Urinary bladder (tissue), 4 donors: Measurements from ENCODE around the gene CAPN15. TPM values are rescaled to one million over a fixed set of nuclear protein-coding genes. Genes with fewer than 3 reads are reported as not detected.

Experiments
- DNase-seq: peaks from one replicate; pipeline ENCODE4 v3.0.0-alpha.2; 2015; ENCODE audit errors: extremely low spot score
- H3K27ac ChIP-seq: one replicate; pipeline ENCODE4 v1.5.1; 2013; ENCODE audit warnings: low read depth, mild to moderate bottlenecking, moderate library complexity
- H3K36me3 ChIP-seq: one replicate; pipeline ENCODE4 v1.6.1; 2013; ENCODE audit warnings: mild to moderate bottlenecking, moderate library complexity; ENCODE audit not compliant: insufficient read depth
- H3K4me1 ChIP-seq: one replicate; pipeline ENCODE4 v1.6.1; 2013; ENCODE audit warnings: mild to moderate bottlenecking, moderate library complexity; ENCODE audit not compliant: insufficient read depth
- H3K4me3 ChIP-seq: one replicate; pipeline ENCODE4 v1.5.1; 2013; ENCODE audit warnings: low read depth, low read length
- WGBS: extraction: QIAGEN DNeasy Blood & Tissue Kit; methylation state at CpG from one replicate; pipeline ENCODE4 v1.1.7; 2013; 5-methylcytosine and 5-hydroxymethylcytosine counted together
- polyA plus RNA-seq: library from polyadenylated mRNA; stranded (reverse); fragments of 200-250 nt; gene quantifications from one replicate; pipeline ENCODE4 v1.2.3, GENCODE V29; 2013
- total RNA-seq: library from RNA; depleted of rRNA; stranded (reverse); fragments of >200 nt; gene quantifications from one replicate; pipeline ENCODE4 v1.2.3, GENCODE V29; 2014
- donor health status: healthy with polysubstance abuse.
- donor health status: healthy.

CAPN15 gene
- total and polyA plus RNA-seq, 2 donors: 12.7 to 30.3 TPM

DNA sequence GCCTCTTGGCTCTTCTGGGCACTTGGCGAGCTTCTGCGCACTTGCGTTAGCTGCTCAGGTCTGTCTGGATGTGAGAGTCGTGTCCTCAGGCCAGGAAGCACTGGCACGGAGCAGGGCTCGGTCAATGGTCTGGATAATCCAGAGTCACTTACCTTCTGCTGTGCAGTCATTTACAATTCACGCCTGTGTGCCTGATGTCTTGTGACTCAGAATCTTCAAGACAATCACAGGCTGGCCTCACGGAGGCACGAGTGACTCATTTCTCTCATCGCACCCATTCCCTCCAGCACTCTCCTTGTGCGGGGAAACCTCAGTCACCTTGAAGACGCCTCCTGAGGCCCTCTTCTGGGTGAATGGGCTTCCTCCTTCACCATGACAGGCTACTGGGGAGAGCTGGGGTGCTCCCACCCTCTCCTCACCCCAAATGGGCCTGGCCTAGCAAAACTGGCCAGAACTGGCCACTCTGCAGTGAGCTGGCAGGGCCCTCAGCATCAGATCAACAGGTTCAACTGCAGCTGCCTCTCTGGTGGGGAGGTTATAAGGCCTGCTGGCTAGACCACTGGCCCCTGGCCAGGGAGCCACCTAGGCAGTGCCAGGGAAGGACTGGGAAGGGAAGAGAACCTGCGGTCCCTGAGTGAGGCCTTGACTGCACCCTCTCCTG, 1.9 kb upstream of the CAPN15 start:
- H3K36me3 ChIP-seq: no peaks in the 10 kb centered on the region
- no peak overlapping the region for H3K27ac ChIP-seq
- 70% methylated on average over 13 of the region's 13 CpGs for WGBS
- H3K4me3 ChIP-seq: peak overlapping the region; percentile 87
- no peak for DNase-seq
- H3K4me1 ChIP-seq: peaks cover 5% of the 10 kb centered on the region

DNA sequence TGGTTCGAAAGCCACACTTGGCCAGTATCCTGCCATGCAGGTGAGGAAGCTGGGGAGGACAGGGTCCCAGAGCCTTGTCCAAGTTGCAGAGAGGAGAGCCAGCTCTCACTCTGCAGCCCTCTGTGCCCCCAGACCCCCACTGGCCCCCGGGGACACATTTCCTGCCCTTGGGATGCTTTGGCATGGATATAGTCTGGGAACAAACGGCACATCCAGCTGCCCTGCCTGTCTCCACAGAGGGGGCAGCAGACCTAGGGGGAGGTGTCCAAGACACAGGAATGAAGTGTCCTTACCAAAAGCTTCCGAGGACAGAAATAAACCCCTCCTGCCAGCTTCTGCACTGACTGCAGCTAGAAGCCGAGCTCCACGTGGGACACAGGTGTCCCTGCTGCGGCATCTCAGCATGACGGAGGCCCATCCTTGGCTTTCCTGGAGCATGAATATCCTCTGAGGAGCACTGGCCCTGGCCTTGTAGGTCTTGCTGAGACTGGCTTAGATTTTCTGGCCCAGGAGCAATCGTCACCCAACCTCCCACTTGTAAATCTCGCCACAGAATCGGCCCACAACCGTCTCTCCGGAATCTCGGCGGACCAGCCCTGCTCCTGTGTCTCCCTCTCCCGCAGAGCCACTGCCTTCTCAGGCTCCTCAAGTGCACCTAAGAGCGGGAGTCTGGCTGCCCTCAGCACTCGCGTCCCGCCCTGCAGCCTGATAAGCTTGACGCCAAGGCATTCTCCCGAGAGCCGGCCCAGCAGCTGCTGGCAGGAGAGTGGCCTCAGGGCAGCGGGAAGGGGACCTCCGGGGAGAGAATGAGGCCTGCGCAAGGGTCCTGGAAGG, 1.1 kb upstream of the CAPN15 start:
- H3K36me3 ChIP-seq: no peaks in the 10 kb centered on the region
- WGBS: 8% methylated on average over 26 of the region's 26 CpGs
- peak overlapping the region; percentile 87 for H3K4me3 ChIP-seq
- no peak for DNase-seq
- H3K4me1 ChIP-seq: peaks cover 5% of the 10 kb centered on the region
- H3K27ac ChIP-seq: peak overlapping the region; percentile 96

DNA sequence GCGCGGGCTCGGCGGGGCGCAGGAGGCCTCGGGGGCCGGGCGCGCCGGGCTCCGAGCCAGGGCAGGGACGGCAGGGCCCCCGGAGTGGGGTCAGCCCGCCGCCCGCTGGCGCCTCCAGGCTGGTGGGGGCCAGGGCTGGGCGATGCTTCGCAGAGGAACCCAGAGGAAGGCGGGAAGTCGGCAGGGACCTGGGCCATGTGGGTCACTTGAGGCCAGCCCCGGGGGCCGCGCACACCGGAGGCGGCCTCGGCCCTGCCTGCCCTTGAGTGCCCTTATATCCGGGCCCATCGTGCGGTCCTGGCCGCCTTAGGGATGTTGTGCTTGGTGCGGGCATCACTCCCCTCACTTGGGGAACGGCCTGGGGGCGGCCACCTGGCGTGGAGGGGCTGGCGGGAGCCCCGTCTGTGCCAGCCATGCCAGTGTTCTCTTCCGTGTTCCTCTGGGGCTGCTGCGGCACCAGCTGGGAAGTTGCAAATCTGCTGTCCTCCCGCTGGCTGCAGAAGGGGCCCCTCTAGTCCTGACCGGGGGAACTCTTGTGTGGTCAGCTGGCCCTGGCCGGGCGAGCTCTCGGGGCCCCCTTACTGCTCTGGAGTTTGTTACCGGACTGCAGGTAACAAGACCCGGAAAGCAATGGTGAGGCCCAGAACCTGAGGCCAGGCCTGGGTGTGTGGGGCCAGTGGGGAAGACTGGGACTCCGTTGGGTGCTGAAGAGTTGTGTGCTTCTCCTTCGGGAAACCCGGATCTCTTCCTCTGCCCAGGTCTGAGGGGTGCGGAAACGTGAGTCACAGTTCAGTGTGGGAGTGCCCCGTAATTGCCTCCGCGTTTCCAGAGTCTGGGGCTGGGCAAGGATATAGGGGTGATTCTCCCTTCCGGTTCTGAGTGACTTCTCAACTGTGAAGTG, 849 bp downstream of the CAPN15 start:
- Histone ChIP-seq H3K36me3 (no peaks in the 10 kb centered on the region), H3K4me3 (peak overlapping the region; percentile 87), H3K27ac (no peak overlapping the region), H3K4me1 (peaks cover 5% of the 10 kb centered on the region)
- WGBS: 3% methylated on average over 55 of the region's 55 CpGs
- DNase-seq: no peak

DNA sequence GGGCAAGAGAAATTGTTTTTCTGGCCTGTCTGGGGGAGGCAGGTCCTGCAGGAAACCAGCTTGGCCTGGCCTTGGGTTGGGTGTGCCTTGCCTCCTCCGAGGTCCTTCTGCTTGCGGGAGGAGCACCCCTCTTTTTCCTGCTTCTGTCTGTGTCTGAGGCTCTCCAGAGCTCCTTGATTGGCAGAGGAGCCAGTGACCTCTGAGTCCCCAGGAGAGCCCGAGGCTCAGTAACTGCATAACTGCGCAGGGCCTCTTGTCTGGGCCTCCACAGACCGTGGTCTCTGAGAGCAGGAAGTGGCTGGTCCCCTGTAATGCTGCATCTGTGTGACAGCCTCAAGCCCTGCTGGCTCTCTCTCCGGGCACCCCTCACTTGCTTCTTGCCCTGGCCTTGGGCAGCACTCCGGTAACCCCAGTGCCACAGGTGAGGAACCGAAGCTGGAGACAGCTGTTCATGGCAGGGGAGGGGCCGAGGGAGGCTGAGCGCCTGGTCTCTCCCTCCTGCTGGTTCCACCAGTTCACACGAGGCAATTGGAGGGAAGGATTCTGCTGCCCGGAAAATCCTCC, 1.6 kb downstream of the CAPN15 start:
- H3K4me3 ChIP-seq: peak overlapping the region; percentile 87
- H3K36me3 ChIP-seq: no peaks in the 10 kb centered on the region
- H3K4me1 ChIP-seq: peaks cover 5% of the 10 kb centered on the region
- DNase-seq: no peak
- 61% methylated on average over 12 of the region's 12 CpGs for WGBS
- H3K27ac ChIP-seq: no peak overlapping the region

DNA sequence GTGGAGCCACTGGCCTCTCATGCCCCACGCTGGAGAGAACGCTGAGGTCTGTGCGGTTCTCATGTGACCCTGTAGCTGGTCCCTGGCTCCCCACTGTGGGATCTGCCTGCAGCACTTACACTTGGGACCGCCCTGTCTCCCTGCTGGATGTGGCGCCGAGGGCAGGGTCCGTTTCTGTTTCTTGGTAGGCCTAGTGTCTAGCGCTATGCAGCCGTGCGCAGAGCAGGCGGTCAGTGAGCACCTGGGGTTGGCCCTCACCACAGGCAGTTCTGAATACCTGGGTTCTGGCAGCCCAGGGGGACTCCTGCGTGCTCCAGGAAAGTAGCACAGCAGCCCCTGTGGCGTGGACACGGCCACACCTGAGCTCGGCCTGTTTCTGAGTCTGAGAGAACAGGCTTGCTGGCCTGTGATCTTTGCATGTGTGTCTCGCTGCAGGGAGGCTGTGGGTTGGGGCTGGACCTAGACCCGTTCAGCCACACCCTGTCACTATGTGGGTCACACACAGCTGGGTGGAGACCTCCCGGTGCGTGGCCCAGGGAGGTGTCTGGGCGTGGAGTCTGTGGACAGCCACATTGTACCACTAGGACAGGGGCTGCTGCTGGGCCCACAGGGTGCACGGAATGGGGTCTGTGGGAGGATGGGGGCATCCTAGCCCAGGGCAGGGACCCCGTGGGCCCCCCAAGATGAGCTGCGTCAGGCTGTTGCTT, 2.8 kb downstream of the CAPN15 start:
- WGBS: 89% methylated on average over 23 of the region's 23 CpGs
- DNase-seq: no peak
- Histone ChIP-seq H3K27ac (no peak overlapping the region), H3K4me3 (no peak overlapping the region), H3K36me3 (no peaks in the 10 kb centered on the region), H3K4me1 (peaks cover 5% of the 10 kb centered on the region)

DNA sequence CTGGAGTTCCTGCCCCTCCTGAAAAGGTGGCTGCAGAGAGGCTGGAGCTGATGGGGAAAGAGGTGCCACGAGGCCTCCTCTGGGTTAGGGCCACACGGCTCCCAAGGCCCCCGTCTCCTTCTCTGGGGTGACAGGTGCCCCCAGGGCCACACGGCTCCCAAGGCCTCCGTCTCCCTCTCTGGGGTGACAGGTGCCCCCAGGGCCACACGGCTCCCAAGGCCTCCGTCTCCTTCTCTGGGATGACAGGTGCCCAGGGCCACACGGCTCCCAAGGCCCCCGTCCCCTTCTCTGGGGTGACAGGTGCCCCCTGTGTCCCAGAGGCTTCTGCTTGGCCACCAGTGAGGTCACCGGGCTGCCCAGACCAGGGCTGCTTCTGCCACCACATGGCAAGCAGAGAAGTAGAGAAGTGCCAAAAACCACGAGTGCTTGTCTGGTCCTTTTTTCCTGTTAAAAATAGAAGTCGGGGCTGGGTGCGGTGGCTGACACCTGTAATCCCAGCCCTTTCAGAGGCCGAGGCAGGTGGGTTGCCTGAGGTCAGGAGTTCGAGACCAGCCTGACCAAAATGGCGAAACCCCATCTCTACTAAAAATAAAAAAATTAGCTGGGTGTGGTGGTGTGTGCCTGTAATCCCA, 4.1 kb downstream of the CAPN15 start:
- Histone ChIP-seq H3K4me3 (no peak overlapping the region), H3K4me1 (no peaks in the 10 kb centered on the region), H3K27ac (no peak overlapping the region), H3K36me3 (no peaks in the 10 kb centered on the region)
- DNase-seq: no peak
- 92% methylated on average over 16 of the region's 16 CpGs for WGBS

GRCh38 chr16:533391-534123, 6.0 kb downstream of the CAPN15 start:
- no peak overlapping the region for H3K4me3 ChIP-seq
- no peak for DNase-seq
- no peaks in the 10 kb centered on the region for H3K4me1 ChIP-seq
- no peaks in the 10 kb centered on the region for H3K36me3 ChIP-seq
- no peak overlapping the region for H3K27ac ChIP-seq
- 88% methylated on average over 30 of the region's 30 CpGs for WGBS

DNA sequence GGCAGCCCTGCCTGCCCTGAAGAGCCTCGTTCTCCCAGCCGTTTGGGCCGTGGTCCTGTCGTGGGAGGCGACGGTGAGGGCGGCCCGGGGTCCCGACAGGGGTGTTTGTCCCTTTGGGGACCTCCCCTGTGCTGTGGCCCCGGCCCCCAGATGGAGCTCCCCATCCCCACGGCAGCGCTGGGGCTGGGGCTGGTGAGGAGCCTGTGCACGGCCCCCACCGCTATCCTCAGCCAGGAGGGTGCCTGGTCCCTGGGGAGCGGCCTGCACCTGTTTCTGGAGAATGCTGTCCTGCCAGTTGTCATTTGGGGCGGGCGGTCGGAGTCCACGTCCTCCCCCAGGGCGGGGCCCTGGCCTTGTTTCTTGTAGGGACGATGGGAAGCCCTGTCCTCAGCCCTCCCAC, 6.6 kb downstream of the CAPN15 start:
- Histone ChIP-seq H3K4me1 (no peaks in the 10 kb centered on the region), H3K4me3 (no peak overlapping the region), H3K27ac (no peak overlapping the region), H3K36me3 (no peaks in the 10 kb centered on the region)
- DNase-seq: no peak
- whole genome bisulfite sequencing: 85% methylated on average over 21 of the region's 21 CpGs

DNA sequence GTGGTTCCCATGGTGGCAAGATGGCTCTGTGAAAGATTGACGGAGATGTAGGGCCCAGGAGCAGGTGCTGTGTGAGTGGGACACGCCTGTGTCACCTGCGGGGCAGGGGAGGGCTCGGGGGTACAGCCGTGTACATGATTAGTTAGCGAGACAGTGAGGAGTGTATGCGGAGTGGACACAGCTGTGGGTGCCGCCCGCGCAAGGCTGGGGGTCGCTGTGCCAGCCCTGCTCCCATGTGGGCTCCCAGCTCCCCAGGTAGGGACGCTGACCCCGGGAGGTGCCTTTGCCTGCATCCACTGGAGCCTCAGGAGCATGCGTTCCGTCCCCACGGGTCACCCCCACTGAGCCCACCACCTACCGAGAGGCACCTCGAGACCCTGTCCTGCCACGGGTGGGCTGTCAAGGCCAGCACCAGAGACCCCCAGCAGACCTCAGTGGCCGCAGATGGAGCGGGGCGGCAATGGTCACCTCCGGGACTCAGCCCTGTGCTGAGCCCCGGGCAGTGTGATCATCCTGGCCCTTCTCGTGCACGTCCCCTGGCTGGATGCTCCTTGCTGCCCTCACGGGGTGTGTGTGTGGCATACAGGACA, 7.4 kb downstream of the CAPN15 start:
- no peaks in the 10 kb centered on the region for H3K4me1 ChIP-seq
- no peak overlapping the region for H3K4me3 ChIP-seq
- H3K27ac ChIP-seq: no peak overlapping the region
- WGBS: 91% methylated on average over 27 of the region's 27 CpGs
- no peak for DNase-seq
- no peaks in the 10 kb centered on the region for H3K36me3 ChIP-seq

DNA sequence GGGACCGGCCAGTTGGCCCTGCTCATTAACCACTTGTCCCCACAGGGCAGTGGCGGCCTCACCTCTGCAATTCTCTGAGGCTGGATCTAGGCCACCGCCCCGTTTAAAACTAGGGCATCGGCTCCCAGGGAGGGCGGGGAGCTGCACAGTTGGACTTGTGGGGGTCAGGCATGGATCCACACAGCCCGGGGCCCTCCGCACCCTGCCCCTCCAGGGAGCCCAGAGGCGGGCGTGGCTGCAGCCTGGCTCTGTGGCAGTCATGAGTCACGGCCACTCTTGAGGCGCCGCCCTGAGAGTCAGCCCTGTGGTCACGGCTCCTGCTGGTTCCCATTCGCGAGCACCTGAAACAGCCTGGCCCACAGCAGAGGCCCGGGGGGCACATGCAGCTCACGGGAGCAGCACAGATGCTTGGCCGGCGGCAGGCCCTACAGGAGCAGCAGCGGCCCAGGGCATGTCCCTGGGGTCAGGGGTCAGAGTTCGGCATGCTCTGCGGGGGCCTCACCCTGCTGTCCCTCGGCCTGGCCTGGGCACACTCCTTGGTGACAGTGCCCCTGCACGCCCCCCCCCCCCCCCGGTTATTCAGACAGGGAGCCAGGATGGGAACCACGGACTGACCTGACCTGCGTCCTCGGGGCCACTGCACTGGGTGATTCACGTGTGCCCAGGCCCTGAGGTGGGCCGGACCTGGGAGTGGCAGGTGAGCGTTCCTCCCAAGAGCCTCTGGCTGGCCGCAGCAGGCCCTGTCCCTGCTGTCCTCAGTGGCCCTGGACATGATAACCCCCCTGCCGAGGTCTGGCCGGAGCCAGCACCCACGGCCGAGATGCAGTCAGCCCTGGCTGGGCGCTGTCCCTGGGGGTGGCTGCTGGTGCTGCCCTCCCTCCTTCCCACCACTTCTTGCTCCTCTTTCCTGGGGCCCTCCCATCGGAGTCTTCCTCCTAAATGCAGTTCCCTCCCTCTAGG, 8.2 kb downstream of the CAPN15 start:
- H3K4me1 ChIP-seq: no peaks in the 10 kb centered on the region
- no peak overlapping the region for H3K4me3 ChIP-seq
- H3K27ac ChIP-seq: no peak overlapping the region
- no peak for DNase-seq
- peaks cover 2% of the 10 kb centered on the region for H3K36me3 ChIP-seq
- 86% methylated on average over 39 of the region's 39 CpGs for WGBS

DNA sequence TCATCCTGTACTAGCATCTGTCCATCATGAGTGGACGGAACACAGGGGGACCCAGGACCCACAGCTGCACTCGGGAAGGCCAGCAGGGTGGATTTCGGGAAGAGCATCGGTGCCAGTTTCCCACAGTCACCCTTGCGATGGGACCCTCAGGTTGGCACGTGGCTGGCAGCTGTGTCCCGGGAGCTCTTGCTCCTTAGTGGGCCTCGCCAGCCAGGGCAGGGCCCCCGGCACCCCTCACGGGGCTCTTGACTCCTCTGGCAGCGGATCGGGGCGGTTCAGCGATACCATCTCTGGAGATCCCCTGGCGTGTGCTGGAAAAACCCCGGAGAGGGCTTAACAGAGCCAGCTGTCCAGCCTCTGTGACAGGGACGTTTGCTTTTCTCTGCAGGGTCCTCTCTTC, 9.2 kb downstream of the CAPN15 start:
- no peak for DNase-seq
- 94% methylated on average over 17 of the region's 17 CpGs for WGBS
- Histone ChIP-seq H3K4me3 (no peak overlapping the region), H3K36me3 (peaks cover 4% of the 10 kb centered on the region), H3K27ac (no peak overlapping the region), H3K4me1 (no peaks in the 10 kb centered on the region)
